Kidney (tissue), 14 donors: Measurements from ENCODE around the gene ZNF776. TPM values are rescaled to one million over a fixed set of nuclear protein-coding genes. Genes with fewer than 3 reads are reported as not detected.
A peak's percentile ranks its signal among the peaks of the same experiment; 100 is the strongest.

Experiments used
- DNase-seq, 5 donors: peaks; one replicate each; pipeline ENCODE4 v3.0.0-alpha.2; 2013 to 2020
- FAIRE-seq: peaks from 2 replicates; lab custom pipeline; 2012; peaks lifted over from hg19 to GRCh38; lab: Jason Lieb, UNC
- H3K27ac ChIP-seq, 2 donors: one replicate each; pipeline ENCODE4 v1.7.0; 2013; ENCODE audit warnings: low read depth in 2 of 2, low read length in 2 of 2, inconsistent platforms in 1 of 2
- H3K27me3 ChIP-seq: one replicate; pipeline ENCODE4 v1.7.1; 2013; ENCODE audit warnings: low read length, inconsistent platforms; ENCODE audit not compliant: control insufficient read depth, insufficient read depth
- H3K36me3 ChIP-seq, 3 donors: one replicate each; pipeline versions ENCODE4 v1.7.0 to v1.7.1; 2013; ENCODE audit warnings: low read length in 3 of 3, control low read depth in 1 of 3, inconsistent platforms in 1 of 3; ENCODE audit not compliant: insufficient read depth in 3 of 3, control insufficient read depth in 2 of 3
- H3K4me1 ChIP-seq, 3 donors: one replicate each; pipeline versions ENCODE4 v1.7.0 to v1.7.1; 2013; ENCODE audit warnings: low read length in 3 of 3, inconsistent platforms in 1 of 3, low read depth in 1 of 3; ENCODE audit not compliant: control insufficient read depth in 2 of 3, insufficient read depth in 2 of 3
- H3K4me3 ChIP-seq, 3 donors: one replicate each; pipeline versions ENCODE4 v1.7.0 to v1.8.1; 2013; ENCODE audit warnings: low read length in 3 of 3, control low read depth in 1 of 3, inconsistent platforms in 1 of 3
- H3K9ac ChIP-seq, 3 donors: one replicate each; pipeline versions ENCODE4 v1.7.0 to v1.7.1; 2013; ENCODE audit warnings: low read length in 3 of 3, control low read depth in 1 of 3, inconsistent platforms in 1 of 3
- H3K9me3 ChIP-seq, 3 donors: one replicate each; pipeline versions ENCODE4 v1.7.0 to v1.7.1; 2013; ENCODE audit warnings: low read length in 3 of 3, control low read depth in 1 of 3, inconsistent platforms in 1 of 3; ENCODE audit not compliant: control insufficient read depth in 2 of 3, insufficient read depth in 1 of 3
- intact Hi-C: fragments of 100-400 bp; cut with DNase I; formaldehyde crosslinking; loops from one replicate; pipeline ENCODE4 v1.11.1; 2022
- polyA plus RNA-seq: library from polyadenylated mRNA; stranded (reverse); fragments of 350-450 nt; fragmentation: Illumina TruSeq; extraction: RNeasy Lipid Tissue Mini Kit (QIAGEN cat#74804); gene quantifications from one replicate; pipeline ENCODE4 v1.2.3, GENCODE V29; 2014; ENCODE audit warnings: low read depth, low replicate concordance; ENCODE audit not compliant: insufficient read depth
- total RNA-seq: library from RNA; stranded (reverse); fragmentation: NEBNext Ultra II Directional; extraction: Animal tissue kit (Norgen Biotek cat#: 25700); gene quantifications from one replicate; pipeline ENCODE4 v1.2.1, GENCODE V29; 2021
- TF ChIP-seq, protein P1 (sequence below): IDR thresholded peaks from 3 replicates; pipeline ENCODE4 v1.5.1; 2012; ENCODE audit warnings: mild to moderate bottlenecking, moderate library complexity, borderline replicate concordance; ENCODE audit not compliant: insufficient read depth; ENCODE audit errors: extremely low read depth
- donor health status: control.
- donor health status: control.
- donor health status: control.
- donor health status: control.
- donor health status: control.
- donor health status: DM: yes; HTN: yes; CAD: no.
- donor health status: Normal renal cell carcinoma (clear cell type).

The ZNF776 gene
- total and polyA plus RNA-seq, 2 donors from 2014 or later = 5.6 to 20.5 TPM

DNA sequence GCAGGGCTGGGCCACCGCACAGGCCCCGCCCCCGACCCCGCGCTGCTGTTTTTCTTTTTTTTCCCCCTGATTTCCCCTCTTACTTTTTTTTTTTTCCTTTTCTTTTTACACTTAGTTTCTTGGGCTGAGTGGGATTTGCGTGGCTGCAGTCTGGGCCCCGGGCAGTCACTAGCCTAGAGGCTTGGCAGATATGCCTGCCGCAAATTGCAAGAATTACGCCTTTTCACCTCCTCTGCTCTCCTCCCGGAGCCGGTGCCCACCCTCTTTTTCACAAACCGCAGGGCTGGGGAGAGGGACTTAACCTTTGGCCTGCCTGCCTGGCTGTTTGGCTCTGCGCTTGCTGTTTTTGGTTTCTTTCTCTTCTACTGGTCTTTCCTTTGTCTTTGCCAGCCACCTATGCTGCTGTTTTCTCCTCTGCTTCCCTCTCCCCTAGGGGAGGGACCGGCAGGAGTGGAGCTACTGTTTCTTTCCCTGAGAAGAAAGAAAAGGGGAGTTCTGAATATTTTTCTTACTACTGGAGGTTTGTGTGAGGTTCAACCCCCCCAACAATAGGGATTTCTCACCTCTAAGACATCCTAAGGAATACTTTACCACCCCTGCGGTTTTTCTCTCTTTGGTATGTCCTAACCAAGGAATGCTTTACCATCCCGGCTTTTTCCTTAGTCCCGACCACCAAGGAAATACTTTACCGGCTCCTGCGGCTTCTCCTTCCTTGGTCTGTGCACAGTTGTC is 57.1 kb downstream of the ZNF776 start:
- DNase-seq = peak in 4 of 5 donors; percentile 59 to 82 (median 79)
- no peak for FAIRE-seq
- Histone ChIP-seq H3K9me3 (no peaks in the 10 kb centered on the region), H3K4me3 (peak overlapping the region; percentile 53 to 81 (median 73)), H3K36me3 (peaks cover 0 to 10% (median 7%) of the 10 kb centered on the region in 3 donors), H3K9ac (peak overlapping the region; percentile 57 to 80 (median 67)), H3K4me1 (peaks cover 0 to under 1% (median 0%) of the 10 kb centered on the region in 3 donors), H3K27me3 (no peaks in the 10 kb centered on the region), H3K27ac (peak overlapping the region; percentile 38 to 81)
- intact Hi-C loops = no loop called here
- TF ChIP-seq, protein P1, sequence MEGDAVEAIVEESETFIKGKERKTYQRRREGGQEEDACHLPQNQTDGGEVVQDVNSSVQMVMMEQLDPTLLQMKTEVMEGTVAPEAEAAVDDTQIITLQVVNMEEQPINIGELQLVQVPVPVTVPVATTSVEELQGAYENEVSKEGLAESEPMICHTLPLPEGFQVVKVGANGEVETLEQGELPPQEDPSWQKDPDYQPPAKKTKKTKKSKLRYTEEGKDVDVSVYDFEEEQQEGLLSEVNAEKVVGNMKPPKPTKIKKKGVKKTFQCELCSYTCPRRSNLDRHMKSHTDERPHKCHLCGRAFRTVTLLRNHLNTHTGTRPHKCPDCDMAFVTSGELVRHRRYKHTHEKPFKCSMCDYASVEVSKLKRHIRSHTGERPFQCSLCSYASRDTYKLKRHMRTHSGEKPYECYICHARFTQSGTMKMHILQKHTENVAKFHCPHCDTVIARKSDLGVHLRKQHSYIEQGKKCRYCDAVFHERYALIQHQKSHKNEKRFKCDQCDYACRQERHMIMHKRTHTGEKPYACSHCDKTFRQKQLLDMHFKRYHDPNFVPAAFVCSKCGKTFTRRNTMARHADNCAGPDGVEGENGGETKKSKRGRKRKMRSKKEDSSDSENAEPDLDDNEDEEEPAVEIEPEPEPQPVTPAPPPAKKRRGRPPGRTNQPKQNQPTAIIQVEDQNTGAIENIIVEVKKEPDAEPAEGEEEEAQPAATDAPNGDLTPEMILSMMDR = no peak

DNA sequence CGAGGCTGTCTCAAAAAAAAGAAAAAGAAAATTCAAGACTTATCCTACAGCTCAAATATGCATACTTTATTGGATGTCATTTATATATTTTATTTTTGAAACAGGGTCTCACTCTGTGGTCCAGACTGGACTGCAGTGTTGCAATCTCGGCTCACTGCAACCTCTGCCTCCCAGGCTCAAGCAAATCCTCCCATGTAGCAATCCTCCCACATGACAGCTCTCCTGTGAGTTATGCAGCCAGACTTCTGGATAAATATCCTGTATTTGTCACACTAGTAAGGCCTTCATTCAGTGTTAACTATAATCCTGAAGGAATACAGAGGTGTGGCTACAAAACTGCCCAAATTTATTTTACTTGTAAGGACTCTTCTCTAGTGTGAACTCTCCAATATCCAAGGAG is 60.9 kb downstream of the ZNF776 start:
- TF ChIP-seq, protein P1 = no peak
- no peaks in the 10 kb centered on the region for H3K9me3 ChIP-seq
- no peaks in the 10 kb centered on the region for H3K27me3 ChIP-seq
- H3K36me3 ChIP-seq = peaks cover 4 to 19% (median 14%) of the 10 kb centered on the region in 3 donors
- DNase-seq = no peak
- peaks cover 0 to 10% (median 8%) of the 10 kb centered on the region in 3 donors for H3K4me1 ChIP-seq
- no peak overlapping the region for H3K9ac ChIP-seq
- no peak overlapping the region for H3K4me3 ChIP-seq
- intact Hi-C loops = no loop called here
- FAIRE-seq = no peak
- H3K27ac ChIP-seq = no peak overlapping the region

Other genes with a start within 250 kb of the ZNF776 start
- 12.1 TPM for gene ZNF773, start 246.9 kb upstream of the ZNF776 start, total RNA-seq
- 3.4 TPM for gene ZNF773, start 246.9 kb upstream of the ZNF776 start, polyA plus RNA-seq
- 8.7 TPM for gene ZNF549, start 219.5 kb upstream of the ZNF776 start, total RNA-seq
- 2.4 TPM for gene ZNF549, start 219.5 kb upstream of the ZNF776 start, polyA plus RNA-seq
- gene ZNF550, start 187.0 kb upstream of the ZNF776 start, total RNA-seq = 15.1 TPM
- 2.5 TPM for gene ZNF550, start 187.0 kb upstream of the ZNF776 start, polyA plus RNA-seq
- gene ZNF416, start 167.9 kb upstream of the ZNF776 start, total RNA-seq = 8.0 TPM
- gene ZNF416, start 167.9 kb upstream of the ZNF776 start, polyA plus RNA-seq = 3.5 TPM
- gene ZIK1, start 162.7 kb upstream of the ZNF776 start, total RNA-seq = 9.3 TPM
- gene ZIK1, start 162.7 kb upstream of the ZNF776 start, polyA plus RNA-seq = 3.1 TPM
- gene ZNF530, start 146.9 kb upstream of the ZNF776 start, total RNA-seq = 3.5 TPM
- 1.1 TPM for gene ZNF530, start 146.9 kb upstream of the ZNF776 start, polyA plus RNA-seq
- gene ZNF134, start 132.6 kb upstream of the ZNF776 start, total RNA-seq = 25.4 TPM
- gene ZNF134, start 132.6 kb upstream of the ZNF776 start, polyA plus RNA-seq = 5.8 TPM
- gene ZNF211, start 113.6 kb upstream of the ZNF776 start, total RNA-seq = 19.6 TPM
- 9.1 TPM for gene ZNF211, start 113.6 kb upstream of the ZNF776 start, polyA plus RNA-seq
- gene ZSCAN4, start 77.9 kb upstream of the ZNF776 start, total RNA-seq = not detected
- not detected for gene ZSCAN4, start 77.9 kb upstream of the ZNF776 start, polyA plus RNA-seq
- 13.9 TPM for gene ZNF551, start 64.8 kb upstream of the ZNF776 start, total RNA-seq
- gene ZNF551, start 64.8 kb upstream of the ZNF776 start, polyA plus RNA-seq = 1.3 TPM
- gene ZNF154, start 37.6 kb upstream of the ZNF776 start, total RNA-seq = 11.1 TPM
- 2.2 TPM for gene ZNF154, start 37.6 kb upstream of the ZNF776 start, polyA plus RNA-seq
- 16.5 TPM for gene ZNF671, start 19.2 kb upstream of the ZNF776 start, total RNA-seq
- 10.1 TPM for gene ZNF671, start 19.2 kb upstream of the ZNF776 start, polyA plus RNA-seq
- gene ZNF586, start 22.9 kb downstream of the ZNF776 start, total RNA-seq = 18.7 TPM
- 6.3 TPM for gene ZNF586, start 22.9 kb downstream of the ZNF776 start, polyA plus RNA-seq
- gene ZNF552, start 68.1 kb downstream of the ZNF776 start, total RNA-seq = 13.8 TPM
- gene ZNF552, start 68.1 kb downstream of the ZNF776 start, polyA plus RNA-seq = 10.7 TPM
- gene ZNF587B, start 83.5 kb downstream of the ZNF776 start, total RNA-seq = 23.6 TPM
- 5.1 TPM for gene ZNF587B, start 83.5 kb downstream of the ZNF776 start, polyA plus RNA-seq
- 37.3 TPM for gene ZNF587, start 103.0 kb downstream of the ZNF776 start, total RNA-seq
- 3.7 TPM for gene ZNF587, start 103.0 kb downstream of the ZNF776 start, polyA plus RNA-seq
- 27.7 TPM for gene ZNF814, start 142.2 kb downstream of the ZNF776 start, total RNA-seq
- gene ZNF814, start 142.2 kb downstream of the ZNF776 start, polyA plus RNA-seq = 26.7 TPM
- gene ZNF417, start 169.8 kb downstream of the ZNF776 start, total RNA-seq = 24.5 TPM
- 3.0 TPM for gene ZNF417, start 169.8 kb downstream of the ZNF776 start, polyA plus RNA-seq
- gene ZNF418, start 188.6 kb downstream of the ZNF776 start, total RNA-seq = 17.6 TPM
- gene ZNF418, start 188.6 kb downstream of the ZNF776 start, polyA plus RNA-seq = 8.2 TPM
- gene ZNF256, start 200.9 kb downstream of the ZNF776 start, total RNA-seq = 9.3 TPM
- 3.7 TPM for gene ZNF256, start 200.9 kb downstream of the ZNF776 start, polyA plus RNA-seq
- gene C19orf18, start 227.7 kb downstream of the ZNF776 start, total RNA-seq = 0.85 TPM
- 1.7 TPM for gene C19orf18, start 227.7 kb downstream of the ZNF776 start, polyA plus RNA-seq